ENCODE results near the gene CREB5.

Gene CREB5

GRCh38 chr7:28435732-28436378 is 23.5 kb downstream of the CREB5 start:
- no peak for DNase-seq

- DNase-seq: no peak
Measured at GRCh38 chr7:28440055-28440601, 27.8 kb downstream of the CREB5 start.

GRCh38 chr7:28442540-28443420 is 30.5 kb downstream of the CREB5 start:
- DNase-seq: no peak

- DNase-seq: no peak
Measured at GRCh38 chr7:28446131-28446530, 33.8 kb downstream of the CREB5 start.

GRCh38 chr7:28447071-28447470 is 34.8 kb downstream of the CREB5 start:
- no peak for DNase-seq

GRCh38 chr7:28448708-28449107 is 36.4 kb downstream of the CREB5 start:
- no peak for DNase-seq

- DNase-seq: no peak
Measured at GRCh38 chr7:28452681-28453080, 40.4 kb downstream of the CREB5 start.

- no peak for DNase-seq
Measured at GRCh38 chr7:28455486-28455885, 43.2 kb downstream of the CREB5 start.

GRCh38 chr7:28456044-28456443 is 43.7 kb downstream of the CREB5 start:
- DNase-seq: no peak

- no peak for DNase-seq
Measured at GRCh38 chr7:28458732-28459131, 46.4 kb downstream of the CREB5 start.

GRCh38 chr7:28459306-28459705 is 47.0 kb downstream of the CREB5 start:
- no peak for DNase-seq

GRCh38 chr7:28465697-28466096 is 53.4 kb downstream of the CREB5 start:
- DNase-seq: no peak

- DNase-seq: no peak
Measured at GRCh38 chr7:28466341-28466740, 54.0 kb downstream of the CREB5 start.

- peak; percentile 39 for DNase-seq
Measured at GRCh38 chr7:28466885-28467284, 54.6 kb downstream of the CREB5 start.

GRCh38 chr7:28469562-28469961 is 57.2 kb downstream of the CREB5 start:
- no peak for DNase-seq

- DNase-seq: no peak
Measured at GRCh38 chr7:28470344-28470743, 58.0 kb downstream of the CREB5 start.

GRCh38 chr7:28472332-28472731 is 60.0 kb downstream of the CREB5 start:
- no peak for DNase-seq

GRCh38 chr7:28473571-28474281 is 61.4 kb downstream of the CREB5 start:
- DNase-seq: no peak

GRCh38 chr7:28474282-28474638 is 61.9 kb downstream of the CREB5 start:
- no peak for DNase-seq

- DNase-seq: no peak
Measured at GRCh38 chr7:28474640-28475039, 62.3 kb downstream of the CREB5 start.

GRCh38 chr7:28477041-28477442 is 64.7 kb downstream of the CREB5 start:
- no peak for DNase-seq

GRCh38 chr7:28478656-28479055 is 66.3 kb downstream of the CREB5 start:
- DNase-seq: no peak

GRCh38 chr7:28479507-28479947 is 67.2 kb downstream of the CREB5 start:
- no peak for DNase-seq

Data from eye (tissue), 1 donor.